NCI-H1436 (cell line): Measurements from ENCODE around the gene FNDC10.
A peak's percentile ranks its signal among the peaks of the same experiment; 100 is the strongest.
"Not testable (repeated sequence)": the region's sequence is repeated elsewhere in the genome, so short reads cannot be mapped to it uniquely, and the experiment has no call there.

Source experiments
- DNase-seq: peaks from one replicate; lab custom pipeline; 2025; lab: John Stamatoyannopoulos, UW

FNDC10 gene

DNA sequence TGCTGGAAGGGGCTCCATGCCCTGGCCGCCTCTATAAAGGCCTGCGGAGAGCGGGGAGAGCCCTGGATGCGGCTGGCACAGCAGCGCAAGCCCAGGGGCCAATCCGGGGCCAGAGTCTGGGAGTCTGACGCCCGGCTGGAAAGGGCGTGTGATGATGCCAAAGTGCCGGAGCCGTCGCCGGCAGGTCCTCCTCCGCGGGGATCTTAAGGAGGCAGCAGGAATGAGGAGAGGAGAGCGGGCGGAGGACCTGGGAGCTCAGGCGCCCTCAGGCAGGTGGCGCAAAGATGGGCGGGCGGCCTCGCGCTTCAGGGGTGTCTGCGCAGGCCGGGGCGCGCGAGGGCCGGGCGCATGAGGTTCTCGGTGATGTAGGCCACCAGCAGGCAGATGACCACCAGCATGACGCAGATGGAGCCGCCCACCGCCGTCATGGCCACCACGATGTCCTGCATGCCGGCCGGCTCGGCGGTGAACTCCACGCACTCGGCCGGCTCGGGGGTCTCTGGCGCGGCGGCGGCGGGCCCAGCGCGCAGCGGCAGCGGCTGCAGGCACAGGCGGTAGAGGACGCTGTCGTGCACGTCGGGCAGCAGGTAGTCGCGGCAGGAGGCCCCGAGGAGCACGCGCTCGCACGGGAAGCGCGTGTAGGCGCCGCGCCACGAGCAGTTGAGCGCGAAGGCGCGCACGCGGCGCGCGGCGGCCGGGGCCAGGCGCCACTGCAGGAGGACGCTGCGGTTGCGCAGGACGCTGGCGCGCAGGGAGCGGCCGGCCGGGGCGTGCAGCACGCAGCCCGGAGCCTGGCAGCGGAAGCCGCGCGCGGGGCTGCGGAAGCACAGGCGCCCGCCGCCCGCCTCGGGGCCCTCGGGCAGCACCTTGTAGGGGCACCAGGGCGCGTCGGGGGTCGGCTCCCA, 653 bp downstream of the FNDC10 start:
- no peak for DNase-seq

DNA sequence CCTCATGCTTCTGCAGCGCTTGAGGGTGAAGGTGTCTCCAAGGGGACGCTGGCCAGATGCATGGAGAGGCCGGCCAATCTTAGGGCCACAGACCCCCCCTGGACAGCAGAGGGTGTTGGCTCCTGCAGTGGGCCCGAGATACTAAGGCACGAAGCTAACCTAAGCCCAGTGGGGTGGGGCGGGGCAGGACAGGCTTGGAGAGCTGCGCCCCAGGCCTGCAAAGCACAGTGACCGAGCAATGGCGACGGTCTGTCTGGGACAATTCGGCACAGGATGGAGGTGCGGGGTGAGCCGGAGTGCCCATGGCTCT, 1.3 kb downstream of the FNDC10 start:
- no peak for DNase-seq

DNA sequence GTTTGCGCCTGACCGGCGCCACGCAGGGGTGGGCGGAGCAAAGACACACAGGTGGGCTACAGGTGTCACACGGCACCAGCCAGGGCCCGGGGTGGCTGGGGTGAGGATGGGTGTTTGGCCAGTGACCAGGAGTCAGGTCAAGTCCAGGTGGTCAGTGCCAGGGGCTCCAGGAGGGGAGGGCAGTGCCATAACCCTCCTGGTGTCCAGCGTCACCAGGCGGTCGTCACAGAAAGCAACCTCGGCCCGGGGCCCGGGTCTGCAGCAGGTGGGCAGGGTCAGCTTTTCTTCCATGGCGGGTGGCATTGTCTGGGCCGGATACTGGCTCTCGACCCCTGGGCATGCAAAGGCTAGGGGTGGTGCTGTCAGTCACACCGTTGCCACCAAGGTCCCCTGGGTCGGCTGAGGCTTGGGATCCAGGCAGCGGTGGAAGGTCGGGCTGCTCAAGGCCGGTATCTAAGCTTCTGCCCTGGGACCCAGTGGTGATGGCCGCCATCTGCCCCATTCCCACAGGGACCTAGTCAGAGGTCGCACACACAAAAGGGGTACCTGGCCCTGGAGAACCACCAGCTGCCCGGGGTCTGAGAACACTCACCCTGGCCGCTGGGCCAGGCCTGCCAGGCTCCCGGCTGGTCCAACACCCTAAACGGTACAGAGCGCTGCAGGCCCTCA, 1.8 kb downstream of the FNDC10 start:
- DNase-seq = no peak

DNA sequence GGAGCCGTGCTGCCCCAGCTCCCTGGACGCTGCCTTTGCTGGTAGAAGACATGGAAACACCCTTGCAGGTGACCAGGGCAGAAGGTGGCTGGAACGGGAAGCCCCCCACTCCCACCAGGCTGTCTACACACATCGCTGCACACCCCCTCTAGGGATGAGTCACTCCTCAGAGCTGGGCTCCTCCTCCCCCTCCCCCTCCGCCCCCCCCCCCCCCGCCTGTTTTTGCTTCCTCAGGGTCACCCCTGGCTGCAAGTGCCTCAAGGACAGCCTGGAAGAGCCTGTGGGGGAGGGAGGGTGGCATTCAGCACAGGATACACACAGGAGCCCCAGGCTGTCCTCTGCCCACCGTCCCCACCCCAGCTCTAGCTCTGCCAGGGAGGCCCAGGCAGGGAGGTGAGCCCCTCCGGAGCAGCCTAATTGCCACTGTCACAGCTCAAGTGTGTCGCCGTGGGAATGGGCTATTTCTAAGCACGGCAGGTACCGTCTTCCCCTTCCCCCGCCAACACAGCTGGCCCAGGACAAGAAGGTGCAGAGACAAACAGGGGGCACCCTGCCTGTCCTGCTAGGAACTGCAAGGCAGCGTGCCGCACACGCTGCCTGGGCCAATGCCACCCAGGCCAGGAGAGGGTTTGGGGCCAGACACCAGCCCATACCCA, 2.5 kb downstream of the FNDC10 start:
- DNase-seq = no peak

DNA sequence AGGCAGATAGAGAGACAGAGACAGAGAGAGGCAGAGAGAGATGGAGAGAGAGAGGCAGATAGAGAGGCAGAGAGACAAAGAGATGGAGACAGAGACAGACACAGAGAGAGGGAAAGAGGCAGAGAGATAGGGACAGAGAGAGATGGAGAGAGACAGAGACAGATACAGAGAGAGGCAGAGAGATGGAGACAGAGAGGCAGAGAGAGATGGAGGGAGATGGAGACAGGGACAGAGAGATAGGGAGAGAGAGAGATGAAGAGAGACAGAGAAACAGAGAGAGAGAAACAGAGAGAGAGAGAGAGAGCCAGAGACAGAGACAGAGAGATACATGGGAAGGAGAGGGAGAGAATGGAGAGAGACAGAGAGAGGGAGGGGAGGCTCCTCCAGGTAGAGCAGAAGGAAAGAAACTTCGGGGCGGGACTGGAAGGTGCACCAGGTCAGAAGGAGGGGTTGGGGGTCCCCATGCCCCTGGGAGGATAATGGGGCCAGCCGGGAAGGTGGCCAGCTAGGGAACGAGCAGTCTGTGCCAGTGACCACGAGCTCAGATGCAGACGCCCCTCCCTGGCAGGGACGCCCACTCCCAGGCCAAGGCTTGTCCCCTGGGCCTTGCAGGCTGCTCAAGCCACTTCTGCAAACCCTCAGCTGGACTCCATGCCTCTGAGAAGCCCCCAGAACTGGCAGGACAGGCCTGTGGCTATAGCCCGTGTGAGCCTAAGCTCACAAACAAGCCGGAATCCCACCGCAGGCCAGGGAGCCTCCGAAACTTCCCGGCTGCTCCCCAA, 3.3 kb downstream of the FNDC10 start:
- no peak for DNase-seq

DNA sequence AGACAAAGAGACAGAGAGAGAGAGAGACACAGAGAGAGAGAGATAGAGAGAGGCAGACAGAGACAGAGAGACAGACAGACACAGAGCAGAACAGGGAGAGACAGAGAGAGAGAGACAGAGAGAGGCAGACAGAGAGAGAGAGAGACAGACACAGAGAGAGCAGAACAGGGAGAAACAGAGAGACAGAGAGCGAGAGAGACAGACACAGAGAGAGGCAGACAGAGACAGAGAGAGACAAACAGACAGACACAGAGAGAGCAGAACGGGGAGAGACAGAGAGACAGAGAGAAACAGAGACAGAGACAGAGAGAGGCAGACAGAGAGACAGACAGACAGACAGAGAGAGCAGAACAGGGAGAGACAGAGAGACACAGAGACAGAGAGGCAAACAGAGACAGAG, 4.6 kb downstream of the FNDC10 start:
- DNase-seq = not testable (repeated sequence)

DNA sequence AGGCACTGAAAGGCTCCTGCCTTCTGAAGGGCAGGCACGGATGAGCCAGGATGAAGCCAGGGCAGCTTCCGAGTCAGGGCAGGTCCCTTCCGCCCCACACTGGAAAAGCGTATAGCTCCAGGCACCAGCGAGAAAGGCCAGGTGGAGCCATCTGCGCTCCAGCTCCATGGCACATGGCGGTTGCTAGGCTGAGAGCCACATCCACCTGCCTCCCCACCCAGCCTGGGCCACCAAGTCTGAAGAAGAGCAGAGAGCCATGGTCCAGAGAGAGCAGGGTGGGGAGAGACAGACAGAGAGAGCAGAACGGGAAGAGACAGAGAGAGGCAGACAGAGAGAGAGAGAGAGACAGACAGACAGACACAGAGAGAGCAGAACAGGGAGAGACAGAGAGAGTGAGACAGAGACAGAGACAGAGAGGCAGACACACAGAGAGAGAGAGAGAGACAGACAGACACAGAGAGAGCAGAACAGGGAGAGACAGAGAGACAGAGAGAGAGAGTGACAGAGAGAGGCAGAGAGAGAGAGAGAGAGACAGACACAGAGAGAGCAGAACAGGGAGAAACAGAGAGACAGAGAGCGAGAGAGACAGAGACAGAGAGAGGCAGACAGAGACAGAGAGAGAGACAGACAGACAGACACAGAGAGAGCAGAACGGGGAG, 5.2 kb downstream of the FNDC10 start:
- DNase-seq = no peak

DNA sequence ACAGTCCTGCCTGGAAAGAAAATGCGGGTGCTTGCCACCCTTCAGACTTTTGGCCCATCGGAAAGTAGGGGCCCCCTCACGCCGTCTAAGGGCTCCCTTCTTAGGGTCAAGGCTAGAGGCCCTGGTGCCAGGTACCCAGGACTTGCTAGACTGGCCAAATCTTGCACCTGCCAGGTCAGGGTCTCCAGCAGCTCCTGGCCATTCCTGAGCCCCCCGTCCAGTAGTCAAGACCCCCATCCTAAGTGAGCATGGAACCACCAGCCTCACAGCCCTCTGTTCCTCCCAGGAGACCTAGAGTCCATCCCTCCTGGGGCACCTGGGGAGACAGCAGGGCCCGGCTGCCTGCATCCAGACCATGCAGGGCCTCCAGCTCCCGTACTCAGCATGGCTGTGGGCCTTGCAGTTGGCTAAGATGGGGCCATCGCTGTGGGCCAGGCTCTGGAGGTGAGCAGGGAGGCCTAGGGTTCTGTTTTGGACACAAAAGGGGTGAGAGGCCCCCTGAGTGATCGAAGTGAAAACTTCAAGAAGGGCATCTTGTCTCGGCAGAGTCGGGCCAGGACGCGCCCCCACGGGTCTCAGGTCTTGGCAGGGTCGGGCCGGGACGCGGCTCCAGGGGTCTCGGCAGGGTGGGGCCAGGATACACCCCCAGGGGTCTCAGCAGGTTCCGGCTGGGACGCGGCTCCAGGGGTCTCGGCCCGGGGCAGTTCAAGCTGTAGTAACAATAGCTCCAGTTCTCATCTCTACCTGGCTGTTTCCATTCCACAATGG, 5.9 kb downstream of the FNDC10 start:
- DNase-seq = no peak

DNA sequence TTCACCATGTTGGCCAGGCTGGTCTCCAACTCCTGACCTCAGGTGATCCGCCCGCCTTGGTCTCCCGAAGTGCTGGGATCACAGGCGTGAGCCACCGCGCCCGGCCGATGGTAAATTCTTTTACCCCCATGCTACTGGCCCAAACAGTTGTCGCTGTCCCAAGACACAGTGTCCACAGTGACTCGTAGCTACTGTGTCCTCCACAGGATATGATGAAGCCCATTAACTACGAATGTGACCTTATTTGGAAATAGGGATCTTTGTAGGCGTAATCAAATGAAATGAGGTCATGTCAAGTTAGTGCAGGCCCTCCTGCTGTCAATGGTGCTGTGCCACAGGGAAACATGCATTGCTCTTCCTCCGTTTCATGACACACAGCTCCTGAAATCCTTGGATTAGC, 8.5 kb downstream of the FNDC10 start:
- no peak for DNase-seq

DNA sequence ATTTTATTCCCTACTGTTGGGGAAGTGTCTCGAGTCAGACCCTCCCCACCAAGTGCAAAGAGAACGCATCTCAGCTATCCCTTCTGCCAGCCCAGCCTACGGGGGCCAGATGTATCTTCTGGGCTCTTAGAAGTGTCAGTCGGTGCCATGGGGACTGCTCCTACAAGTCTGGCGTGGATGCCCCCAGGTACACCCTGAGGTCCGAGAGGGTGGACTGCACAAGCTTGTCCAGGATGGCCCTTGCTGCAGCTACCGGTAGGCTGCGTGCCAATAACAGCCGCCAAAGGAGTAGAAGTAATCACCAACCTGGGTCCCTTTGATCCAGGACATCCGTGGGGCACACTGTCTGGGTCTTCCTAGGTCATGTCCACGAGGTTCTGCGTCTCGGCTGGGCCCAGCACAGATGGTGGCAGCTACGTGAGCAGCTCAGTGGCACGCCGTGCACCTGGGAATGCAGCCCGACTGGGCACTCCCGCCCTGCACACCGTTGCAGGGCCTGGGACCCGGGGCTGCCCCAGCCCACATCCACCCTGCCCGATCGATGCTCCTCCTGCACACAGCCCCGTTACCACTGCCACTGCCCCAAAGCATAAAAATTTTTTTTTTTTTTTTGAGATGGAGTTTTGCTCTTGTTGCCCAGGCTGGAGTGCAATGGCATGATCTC, 16.5 kb downstream of the FNDC10 start:
- no peak for DNase-seq

DNA sequence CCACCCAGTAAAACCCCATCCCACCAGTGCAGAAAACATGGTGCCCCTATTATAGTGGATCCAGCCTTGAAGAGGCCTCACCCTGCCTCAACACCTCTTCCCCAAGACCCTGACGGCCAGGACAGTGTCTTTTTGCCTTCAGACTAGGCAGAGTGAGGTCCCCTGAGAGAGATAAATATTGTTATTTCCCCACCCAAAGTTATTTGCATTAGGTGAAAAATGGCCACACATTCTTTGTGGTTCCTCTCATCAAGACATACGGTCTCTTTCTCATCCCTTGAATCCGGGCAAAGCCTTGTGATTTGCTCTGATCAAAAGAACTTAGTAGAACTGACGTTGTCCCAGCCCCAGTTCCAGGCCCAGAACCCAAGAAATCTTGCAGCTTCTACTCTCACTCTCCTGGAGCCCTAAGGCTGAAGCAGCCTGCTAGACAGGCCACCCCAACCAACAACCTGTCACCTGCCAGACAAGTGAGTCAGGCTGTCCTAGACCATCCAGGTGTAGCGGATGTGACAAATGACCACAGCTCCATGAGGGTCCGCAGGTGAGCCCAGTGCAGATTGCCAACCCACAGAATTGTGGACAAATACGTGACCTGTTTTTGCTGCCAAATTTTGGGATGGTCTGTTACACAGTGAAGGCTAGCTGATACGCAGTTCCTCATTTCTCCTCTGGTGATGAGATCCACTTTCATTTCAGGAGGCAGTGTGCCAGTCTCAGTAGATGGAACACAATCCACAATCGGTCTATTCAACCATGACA, 17.2 kb downstream of the FNDC10 start:
- DNase-seq = no peak

DNA sequence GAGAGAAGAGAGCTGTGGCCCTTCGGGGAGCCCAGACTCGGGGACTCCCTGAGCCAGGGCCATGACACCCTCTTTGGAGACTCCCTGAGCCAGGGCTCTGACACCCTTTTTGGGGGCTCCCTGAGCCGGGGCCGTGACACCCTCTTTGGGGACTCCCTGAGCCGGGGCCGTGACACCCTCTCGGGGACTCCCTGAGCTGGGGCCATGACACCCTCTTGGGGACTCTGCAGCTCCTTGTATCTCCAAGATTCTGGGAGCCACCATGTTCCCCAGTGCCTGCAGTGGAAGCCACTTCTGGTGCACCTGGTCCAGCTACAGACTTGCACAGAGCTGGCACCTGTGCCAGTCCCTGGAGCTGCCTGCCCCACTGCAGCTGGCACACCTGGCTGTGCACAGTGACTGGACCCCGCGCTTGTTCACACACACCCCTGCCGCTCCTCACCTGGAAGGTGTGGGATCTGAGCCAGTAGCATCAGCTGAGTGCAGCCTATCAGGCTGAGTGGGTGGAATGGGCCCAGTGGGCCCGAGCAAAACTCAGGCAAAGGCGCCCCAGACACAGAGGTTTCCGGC, 21.5 kb downstream of the FNDC10 start:
- no peak for DNase-seq

DNA sequence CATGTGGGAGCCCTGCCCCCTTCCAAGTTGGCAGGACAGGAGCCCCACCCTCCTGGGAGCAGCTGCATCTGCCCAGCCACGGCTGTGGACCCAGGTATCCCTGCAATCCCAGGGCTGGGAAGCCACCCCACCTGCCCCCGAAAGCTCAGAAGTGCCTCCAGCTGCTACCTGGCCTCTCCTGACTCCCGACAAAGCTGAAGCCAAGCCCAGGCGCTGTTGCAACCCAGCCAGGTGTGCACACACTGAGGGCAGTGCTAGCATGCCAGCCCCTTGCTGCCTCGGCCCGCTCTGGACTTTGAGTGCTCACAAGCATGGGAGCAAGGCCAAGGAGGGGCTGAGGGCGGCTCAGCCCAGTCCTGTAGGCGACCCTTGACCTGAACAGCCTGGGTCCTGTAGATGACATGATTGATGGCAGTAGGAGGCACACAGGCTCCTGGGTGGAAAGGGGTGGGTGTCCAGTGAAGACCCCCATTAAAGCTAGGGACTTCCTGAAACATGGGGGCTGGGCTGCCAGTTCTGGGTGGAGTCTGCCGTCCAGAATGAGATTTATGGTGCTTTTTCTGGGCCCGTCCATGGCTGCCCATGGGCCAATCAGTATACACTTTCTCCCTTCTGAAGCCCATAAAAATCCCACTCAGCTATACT, 22.4 kb downstream of the FNDC10 start:
- DNase-seq = no peak

DNA sequence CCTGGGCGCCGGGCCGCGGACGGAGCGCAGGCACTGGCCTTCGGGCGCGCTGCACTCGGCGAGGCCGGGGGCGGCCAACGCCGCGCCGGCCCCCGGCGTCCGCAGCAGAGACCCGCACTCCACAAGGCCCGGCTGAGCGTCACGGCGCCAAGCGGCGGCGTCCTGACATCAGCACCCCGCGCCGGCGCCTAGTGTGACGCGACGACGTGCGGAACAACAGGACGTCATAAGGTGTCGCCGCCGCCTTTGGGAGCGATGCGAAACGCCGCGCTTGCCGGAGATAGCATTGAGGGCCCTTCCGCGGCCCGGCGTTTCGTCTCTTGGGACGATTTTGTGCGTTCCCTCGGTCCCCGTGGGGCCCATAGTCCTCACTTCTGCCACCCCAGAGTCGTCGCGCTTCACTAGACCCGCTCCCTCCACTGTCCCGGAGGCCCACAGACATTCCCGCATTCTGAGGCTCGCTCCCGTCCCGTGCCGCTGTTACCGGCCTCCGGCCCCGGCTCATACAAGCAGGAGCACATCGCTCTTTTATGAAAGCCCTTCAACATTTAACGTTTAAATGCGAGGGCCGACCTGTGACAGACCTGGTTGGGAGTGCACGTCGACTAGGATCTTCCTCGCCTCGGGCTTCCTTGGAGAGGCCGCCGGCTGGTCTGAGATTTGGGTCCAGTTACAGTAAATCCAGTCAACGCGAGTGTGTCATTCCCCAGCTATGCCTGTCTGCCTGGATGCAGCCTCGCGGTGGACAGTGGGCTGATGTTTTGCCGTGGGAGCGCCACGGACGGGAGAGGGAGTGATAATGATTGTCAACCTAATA, 25.0 kb downstream of the FNDC10 start, which contains the start of gene SSU72:
Gene SSU72 (minus strand): TSS at position 143 of the 817 bp plus-strand sequence. CDS start 306 bp downstream, outside the sequence.
- DNase-seq = peak; percentile 88

DNA sequence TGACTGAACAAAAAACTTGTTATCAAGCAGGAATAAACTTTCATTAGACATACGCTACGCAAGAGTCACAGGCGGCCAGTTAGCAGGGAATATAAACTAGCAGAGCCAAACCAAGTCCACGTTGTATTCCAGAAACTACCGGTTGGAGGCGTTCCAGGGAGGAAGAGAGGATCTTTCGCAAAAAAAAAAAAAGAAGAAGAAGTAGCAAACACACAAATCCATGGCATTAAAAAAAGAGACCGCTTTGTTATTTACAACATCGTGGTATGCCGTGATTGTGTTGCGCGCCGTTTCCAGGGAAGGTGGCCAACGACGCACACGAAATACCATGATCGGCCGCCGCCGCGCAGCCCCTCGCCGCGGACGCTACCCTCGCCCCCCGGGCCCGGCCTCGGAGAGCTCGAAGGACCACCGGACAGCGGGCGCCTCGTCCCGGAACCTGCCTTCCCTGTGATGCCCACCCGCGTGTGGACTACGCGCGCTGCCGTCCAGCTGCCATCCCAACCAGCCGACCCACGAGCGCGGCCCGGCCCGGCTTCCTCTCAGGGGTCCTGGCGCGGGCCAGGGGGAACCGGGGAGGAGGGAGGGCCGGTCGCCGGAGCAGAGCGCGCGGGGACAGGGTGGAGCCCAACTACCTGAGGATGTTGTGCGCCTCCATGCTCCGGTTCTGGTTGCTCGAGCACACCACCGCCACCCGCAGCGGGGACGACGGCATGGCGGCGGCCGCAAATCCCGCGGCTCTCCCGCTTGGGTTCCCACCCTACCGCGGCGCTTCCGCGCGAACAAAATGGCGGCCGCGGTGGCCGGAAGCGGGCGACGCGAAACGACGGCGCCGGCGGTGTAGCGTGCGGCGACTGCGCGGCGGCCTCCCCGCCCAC, 25.9 kb downstream of the FNDC10 start:
- DNase-seq = peak; percentile 71

DNA sequence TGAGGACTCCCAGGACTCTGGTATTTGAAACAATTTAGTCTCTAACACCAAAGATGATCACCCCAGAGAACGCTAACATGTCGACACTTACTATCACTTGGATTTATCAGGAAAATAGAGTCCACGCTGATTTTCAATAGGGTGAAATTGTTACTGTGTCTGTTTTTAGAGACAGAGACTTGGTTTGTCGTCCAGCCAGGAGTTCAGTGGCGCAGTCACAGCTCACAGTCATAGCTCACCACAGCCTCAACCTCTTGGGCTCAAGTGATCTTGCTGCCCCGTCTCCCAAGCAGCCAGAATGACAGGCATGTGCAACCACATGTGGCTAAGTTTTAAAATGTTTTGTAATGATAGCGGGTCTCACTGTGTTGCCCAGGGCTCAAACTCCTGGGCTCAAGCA, 30.6 kb downstream of the FNDC10 start:
- DNase-seq = no peak

DNA sequence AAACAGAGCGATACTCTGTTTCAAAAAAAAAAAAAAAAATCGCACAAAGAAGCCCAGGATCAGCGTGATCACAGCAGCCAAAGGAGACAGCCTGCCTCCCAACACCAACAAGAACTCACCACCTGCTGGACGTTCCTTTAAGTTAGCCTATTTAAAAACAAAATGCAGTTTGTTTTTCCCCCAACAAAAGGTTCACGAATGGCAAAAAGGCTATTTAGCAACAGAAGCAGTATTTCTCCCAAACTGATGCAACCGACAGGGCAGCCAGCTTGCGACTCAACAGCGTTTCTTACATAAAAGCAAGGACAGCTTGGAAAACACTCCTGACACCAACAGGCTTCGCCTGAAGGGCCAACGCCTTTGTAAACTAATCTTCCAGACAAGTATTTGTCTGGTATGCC, 32.0 kb downstream of the FNDC10 start:
- no peak for DNase-seq
